Right atrium auricular region (tissue), 2 donors: Measurements from ENCODE around the gene SPATA2. TPM values are rescaled to one million over a fixed set of nuclear protein-coding genes. Genes with fewer than 3 reads are reported as not detected.
"Not testable (repeated sequence)": the region's sequence is repeated elsewhere in the genome, so short reads cannot be mapped to it uniquely, and the experiment has no call there.

Experiments used
- DNase-seq: peaks from one replicate; pipeline ENCODE4 v3.0.0-alpha.2; 2019; ENCODE audit warnings: low spot score
- H3K27ac ChIP-seq, 2 donors: fragments of 200-600 bp; sonication (generic); 1 replicate in 1 of 2; 2 replicates in 1 of 2; pipeline ENCODE4 v1.5.1; 2016 to 2019
- H3K27me3 ChIP-seq, 2 donors: fragments of 200-600 bp; sonication (generic); one replicate each; pipeline versions ENCODE4 v1.5.1 to v1.6.0; 2017 to 2019
- H3K36me3 ChIP-seq: fragments of 200-600 bp; sonication (generic); one replicate; pipeline ENCODE4 v1.5.1; 2016
- H3K4me1 ChIP-seq, 2 donors: fragments of 200-600 bp; sonication (generic); one replicate each; pipeline versions ENCODE4 v1.5.1 to v1.6.0; 2017 to 2019
- H3K4me3 ChIP-seq, 2 donors: fragments of 200-600 bp; sonication (generic); 1 replicate in 1 of 2; 2 replicates in 1 of 2; pipeline ENCODE4 v1.5.1; 2017 to 2019; ENCODE audit warnings: mild to moderate bottlenecking in 1 of 2, moderate library complexity in 1 of 2
- H3K9me3 ChIP-seq, 2 donors: fragments of 200-600 bp; sonication (generic); one replicate each; pipeline ENCODE4 v1.5.1; 2019
- total RNA-seq, 2 donors: library from RNA; depleted of rRNA; stranded (reverse); fragments of >200 nt; gene quantifications; one replicate each; pipeline ENCODE4 v1.1.0, GENCODE V29; 2016
- TF ChIP-seq, protein P1 (sequence below), 2 donors: fragments of 200-600 bp; sonication (generic); IDR thresholded peaks; one replicate each; pipeline ENCODE4 v1.5.1; 2019; ENCODE audit warnings: antibody characterized with exemption in 2 of 2

The SPATA2 gene
- total RNA-seq, 2 donors from 2014 or later = 5.0 to 6.1 TPM

DNA sequence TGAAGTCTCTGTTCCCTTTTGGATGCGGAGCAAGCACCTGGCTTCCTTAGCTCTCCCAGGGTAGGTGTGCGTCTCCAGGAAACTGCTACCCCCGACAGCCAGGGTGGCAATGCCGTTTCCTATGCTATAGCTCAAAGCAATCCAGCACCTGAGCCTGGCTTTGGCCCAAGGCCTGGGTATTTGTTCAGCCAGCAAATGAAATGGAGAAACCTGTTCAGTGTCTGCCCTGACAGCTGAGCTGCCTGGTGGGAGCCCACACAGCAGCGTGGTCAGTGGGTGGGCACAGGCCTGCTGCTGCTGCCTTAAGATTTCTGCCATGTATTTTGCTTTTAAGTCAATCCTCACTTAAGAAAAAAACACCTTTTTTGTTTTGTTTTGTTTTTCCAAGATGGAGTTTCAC is 13.7 kb downstream of the SPATA2 start:
- DNase-seq = no peak
- H3K9me3 ChIP-seq = no peaks in the 10 kb centered on the region
- TF ChIP-seq, protein P1, sequence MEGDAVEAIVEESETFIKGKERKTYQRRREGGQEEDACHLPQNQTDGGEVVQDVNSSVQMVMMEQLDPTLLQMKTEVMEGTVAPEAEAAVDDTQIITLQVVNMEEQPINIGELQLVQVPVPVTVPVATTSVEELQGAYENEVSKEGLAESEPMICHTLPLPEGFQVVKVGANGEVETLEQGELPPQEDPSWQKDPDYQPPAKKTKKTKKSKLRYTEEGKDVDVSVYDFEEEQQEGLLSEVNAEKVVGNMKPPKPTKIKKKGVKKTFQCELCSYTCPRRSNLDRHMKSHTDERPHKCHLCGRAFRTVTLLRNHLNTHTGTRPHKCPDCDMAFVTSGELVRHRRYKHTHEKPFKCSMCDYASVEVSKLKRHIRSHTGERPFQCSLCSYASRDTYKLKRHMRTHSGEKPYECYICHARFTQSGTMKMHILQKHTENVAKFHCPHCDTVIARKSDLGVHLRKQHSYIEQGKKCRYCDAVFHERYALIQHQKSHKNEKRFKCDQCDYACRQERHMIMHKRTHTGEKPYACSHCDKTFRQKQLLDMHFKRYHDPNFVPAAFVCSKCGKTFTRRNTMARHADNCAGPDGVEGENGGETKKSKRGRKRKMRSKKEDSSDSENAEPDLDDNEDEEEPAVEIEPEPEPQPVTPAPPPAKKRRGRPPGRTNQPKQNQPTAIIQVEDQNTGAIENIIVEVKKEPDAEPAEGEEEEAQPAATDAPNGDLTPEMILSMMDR (IDR thresholded peaks at IDR 0.05) = no peak
- H3K36me3 ChIP-seq = peaks cover 26% of the 10 kb centered on the region
- H3K27ac ChIP-seq = no peak overlapping the region
- no peaks in the 10 kb centered on the region for H3K4me1 ChIP-seq
- no peaks in the 10 kb centered on the region for H3K27me3 ChIP-seq
- no peak overlapping the region for H3K4me3 ChIP-seq

DNA sequence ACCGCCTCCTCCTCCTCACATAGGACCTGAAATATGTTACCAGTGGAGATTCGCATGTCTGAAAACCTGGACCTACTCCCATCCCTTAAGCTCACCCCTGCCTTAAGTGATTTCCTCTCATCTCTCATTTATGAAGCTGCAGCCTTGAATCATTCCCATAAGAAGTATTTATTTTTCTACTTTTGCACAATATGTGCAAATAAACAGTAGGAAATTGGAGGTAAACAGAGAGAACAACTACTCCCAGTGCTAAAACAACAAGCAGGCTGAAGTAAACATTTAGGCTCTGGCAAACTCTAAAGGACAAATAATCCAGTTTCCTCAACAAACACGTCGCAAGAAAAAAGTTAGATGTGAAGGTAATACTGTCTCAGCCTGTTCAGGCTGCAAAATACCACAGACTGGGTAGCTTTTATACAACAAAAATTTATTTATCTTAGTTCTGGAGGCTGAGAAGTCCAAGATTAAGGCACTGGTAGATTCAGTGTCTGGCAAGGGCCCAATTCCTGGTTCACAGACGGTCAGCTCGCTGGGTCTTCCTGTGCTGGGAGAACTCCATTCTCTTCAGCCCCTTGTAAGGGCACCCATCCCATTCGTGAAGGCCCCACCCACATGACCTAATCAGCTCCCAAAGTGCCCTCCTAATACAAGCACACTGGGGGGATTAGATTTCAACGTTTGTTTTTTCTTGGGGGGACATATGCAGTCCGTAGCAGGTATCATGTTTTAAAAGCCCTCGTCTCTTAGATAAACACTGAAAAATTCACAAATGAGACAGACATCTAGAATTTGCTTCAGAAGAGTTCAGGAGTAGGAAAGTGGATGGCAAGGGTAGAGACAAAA is 15.6 kb downstream of the SPATA2 start:
- Histone ChIP-seq H3K36me3 (peaks cover 8% of the 10 kb centered on the region), H3K4me3 (no peak overlapping the region), H3K27me3 (no peaks in the 10 kb centered on the region), H3K4me1 (no peaks in the 10 kb centered on the region), H3K27ac (no peak overlapping the region), H3K9me3 (no peaks in the 10 kb centered on the region)
- TF ChIP-seq, protein P1 (IDR thresholded peaks at IDR 0.05) = no peak
- DNase-seq = no peak

DNA sequence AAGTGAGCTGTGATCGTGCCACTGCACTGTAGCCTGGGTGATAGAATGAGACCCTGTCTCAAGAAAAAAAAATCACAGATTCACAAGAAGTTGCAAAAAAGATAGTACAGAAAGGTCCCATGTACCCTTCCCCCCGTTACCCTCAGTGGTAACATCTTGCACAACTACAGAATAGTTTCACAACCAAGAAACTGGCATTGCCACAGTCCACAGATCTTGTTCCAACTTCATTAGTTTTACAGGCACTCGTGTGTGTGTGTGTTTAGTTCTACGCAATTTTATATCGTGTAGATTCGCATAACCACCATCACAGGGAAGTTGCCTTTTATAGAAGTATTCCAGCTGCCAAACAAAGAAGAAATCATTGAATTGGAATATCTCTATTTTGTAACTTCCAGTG is 19.1 kb downstream of the SPATA2 start:
- Histone ChIP-seq H3K4me1 (peaks cover 0 to 20% of the 10 kb centered on the region in 2 donors), H3K9me3 (no peaks in the 10 kb centered on the region), H3K36me3 (no peaks in the 10 kb centered on the region), H3K27ac (no peak overlapping the region), H3K4me3 (no peak overlapping the region), H3K27me3 (no peaks in the 10 kb centered on the region)
- TF ChIP-seq, protein P1 (IDR thresholded peaks at IDR 0.05) = no peak
- DNase-seq = no peak

DNA sequence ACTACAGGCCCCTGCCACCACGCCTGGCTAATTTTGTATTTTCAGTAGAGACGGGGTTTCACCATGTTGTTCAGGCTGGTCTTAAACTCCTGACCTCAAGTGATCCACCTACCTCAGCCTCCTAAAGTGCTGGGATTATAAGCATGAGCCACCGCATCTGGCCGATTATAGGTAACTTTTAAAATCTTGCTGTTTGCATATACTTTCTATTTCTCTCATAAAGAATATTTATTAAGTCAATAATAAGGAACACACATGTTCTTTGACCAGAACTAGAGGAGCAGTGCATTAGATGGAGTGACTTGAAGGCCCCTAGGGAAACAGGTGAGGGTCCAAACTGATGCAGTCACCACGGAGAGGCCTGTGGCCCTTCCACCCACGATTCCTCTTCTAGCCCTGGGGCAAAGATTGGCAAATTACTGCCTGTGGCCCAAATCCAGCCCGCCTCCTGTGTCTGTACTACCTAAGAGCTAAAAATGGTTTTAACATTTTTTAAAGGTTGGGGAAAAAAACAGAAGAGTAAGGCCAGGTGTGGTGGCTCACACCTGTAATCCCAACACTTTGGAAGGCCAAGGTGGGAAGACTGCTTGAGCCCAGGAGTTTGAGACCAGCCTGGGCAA is 19.7 kb downstream of the SPATA2 start:
- H3K36me3 ChIP-seq, H3K27me3 ChIP-seq, H3K4me3 ChIP-seq, H3K27ac ChIP-seq, DNase-seq, H3K9me3 ChIP-seq: not testable (repeated sequence)
- H3K4me1 ChIP-seq = peaks cover 0 to 26% of the 10 kb centered on the region in 2 donors

DNA sequence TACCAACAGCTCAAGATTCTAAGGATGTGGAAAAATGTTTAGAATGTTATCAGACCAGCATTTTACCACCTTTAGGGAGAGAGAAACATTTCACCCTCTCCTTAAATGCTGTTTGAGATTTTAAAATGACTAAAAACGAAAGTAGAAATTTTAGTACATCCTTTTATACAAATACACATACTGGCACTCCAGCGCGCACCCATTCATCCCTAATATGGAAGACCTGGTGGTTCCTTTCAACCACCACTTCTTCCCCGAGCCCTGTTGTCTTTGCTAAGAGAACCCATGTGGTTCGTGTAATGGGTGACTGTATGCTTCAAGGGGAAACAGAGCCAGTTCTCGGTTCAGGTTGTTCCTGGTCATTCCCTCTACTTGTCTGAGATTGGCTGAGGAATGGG is 21.3 kb downstream of the SPATA2 start:
- no peak for DNase-seq
- Histone ChIP-seq H3K9me3 (no peaks in the 10 kb centered on the region), H3K27ac (no peak overlapping the region), H3K27me3 (no peaks in the 10 kb centered on the region), H3K4me3 (no peak overlapping the region), H3K36me3 (peaks cover 1% of the 10 kb centered on the region), H3K4me1 (peaks cover 0 to 29% of the 10 kb centered on the region in 2 donors)
- TF ChIP-seq, protein P1 (IDR thresholded peaks at IDR 0.05) = no peak

DNA sequence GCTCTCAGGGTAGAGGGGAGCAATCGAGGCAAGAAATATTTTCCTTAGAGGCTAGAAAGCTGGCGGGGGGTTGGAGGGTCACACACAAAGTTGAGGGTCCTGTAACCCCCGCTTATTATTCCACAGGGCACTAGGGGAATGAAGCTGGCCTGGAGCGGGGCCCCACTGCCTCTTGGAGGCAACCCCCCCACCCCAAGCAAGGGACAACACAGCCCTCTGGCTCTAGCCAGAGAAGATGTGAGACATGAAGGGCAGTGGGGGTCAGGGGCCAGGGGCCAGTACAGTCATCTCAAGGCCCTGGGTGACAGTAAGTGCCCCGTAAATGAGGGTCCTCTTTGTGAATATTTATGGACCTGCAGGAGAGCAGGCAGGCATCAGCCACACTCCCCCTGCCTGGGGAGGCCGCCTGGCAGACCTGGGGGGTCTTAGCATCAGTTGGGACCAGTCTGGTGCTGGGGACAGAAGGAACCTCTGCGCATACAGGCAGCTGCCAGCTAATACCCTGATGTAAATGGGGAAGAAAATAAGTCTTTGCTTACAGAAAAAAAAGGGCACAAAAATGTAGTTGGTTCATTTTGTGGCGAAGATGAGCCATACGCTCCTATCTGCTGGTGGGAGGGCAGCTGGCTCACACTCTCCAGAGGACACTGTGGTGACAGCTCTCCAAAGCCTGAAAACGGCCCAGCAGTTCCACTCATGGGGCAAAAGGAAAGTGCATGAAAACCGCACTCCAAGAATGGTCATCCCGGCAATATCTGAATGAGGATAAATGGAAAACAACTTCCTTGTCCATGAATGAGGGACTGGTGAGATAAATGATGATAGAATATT is 21.9 kb downstream of the SPATA2 start:
- no peak for DNase-seq
- no peak overlapping the region for H3K4me3 ChIP-seq
- TF ChIP-seq, protein P1 (IDR thresholded peaks at IDR 0.05) = no peak

More for the DNA sequence above, 21.9 kb downstream of the SPATA2 start:
- peaks cover 4% of the 10 kb centered on the region for H3K36me3 ChIP-seq
- no peak overlapping the region for H3K27ac ChIP-seq
- no peaks in the 10 kb centered on the region for H3K9me3 ChIP-seq
- H3K4me1 ChIP-seq = peaks cover 0 to 35% of the 10 kb centered on the region in 2 donors
- H3K27me3 ChIP-seq = no peaks in the 10 kb centered on the region
